HG02642 (cell line): ENCODE results near the gene SNCG.
"Not testable (repeated sequence)": the region's sequence is repeated elsewhere in the genome, so short reads cannot be mapped to it uniquely, and the experiment has no call there.

Experiments
- ATAC-seq: cut with Tn5 transposase; IDR thresholded peaks from one replicate; pipeline ENCODE4 v1.9.1; 2021; ENCODE audit warnings: mild to moderate bottlenecking; ENCODE audit not compliant: unreplicated experiment, poor library complexity

SNCG gene

DNA sequence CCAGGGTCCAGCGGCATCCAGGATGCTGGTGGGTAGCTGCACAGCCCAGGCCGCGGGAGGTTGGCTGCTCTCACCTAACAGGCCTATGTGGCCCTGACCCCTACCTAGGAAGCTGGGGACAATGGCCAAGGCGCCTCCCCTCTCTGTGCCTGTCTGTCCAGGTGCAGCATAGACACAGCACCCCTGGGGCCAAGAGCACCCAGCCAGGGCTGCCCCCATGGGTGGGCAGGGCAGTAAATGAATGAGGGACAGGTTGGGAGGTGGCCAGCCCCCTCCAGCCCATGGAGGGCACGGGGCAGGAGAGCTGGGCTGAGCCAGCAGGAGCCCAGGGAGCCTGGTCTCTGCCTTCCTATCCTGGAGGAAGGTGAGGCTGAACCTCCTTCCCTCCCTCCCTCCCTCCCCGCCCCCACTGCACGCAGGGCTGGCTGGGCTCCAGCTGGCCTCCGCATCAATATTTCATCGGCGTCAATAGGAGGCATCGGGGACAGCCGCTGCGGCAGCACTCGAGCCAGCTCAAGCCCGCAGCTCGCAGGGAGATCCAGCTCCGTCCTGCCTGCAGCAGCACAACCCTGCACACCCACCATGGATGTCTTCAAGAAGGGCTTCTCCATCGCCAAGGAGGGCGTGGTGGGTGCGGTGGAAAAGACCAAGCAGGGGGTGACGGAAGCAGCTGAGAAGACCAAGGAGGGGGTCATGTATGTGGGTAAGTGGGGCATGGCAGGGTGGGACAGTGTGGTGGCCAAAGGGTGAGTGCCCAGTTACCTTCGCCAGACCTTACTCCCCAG lies at the start of gene SNCG:
TSS of gene SNCG (plus strand) at position 484 of the 785 bp plus-strand sequence. CDS start at position 583, 99 bp downstream.
- ATAC-seq = no peak

DNA sequence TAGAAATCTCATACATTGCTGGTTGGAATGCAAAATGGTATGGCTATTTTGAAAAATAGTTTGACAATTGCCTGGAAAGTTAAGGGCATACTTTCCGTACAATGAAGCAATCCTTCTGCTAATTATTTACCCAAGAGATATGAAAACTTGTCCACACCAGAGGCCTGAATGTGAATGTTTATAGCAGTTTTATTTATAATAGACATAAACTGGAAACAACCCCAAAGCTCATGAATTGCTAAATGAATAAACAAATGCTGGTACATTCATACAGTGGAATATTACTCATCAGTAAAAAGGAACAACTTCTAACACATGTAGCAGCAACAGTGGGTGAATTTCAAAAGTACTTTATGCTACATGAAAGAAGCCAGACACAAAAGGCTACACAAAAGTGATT lies 43.7 kb upstream of the SNCG start:
- ATAC-seq = no peak

DNA sequence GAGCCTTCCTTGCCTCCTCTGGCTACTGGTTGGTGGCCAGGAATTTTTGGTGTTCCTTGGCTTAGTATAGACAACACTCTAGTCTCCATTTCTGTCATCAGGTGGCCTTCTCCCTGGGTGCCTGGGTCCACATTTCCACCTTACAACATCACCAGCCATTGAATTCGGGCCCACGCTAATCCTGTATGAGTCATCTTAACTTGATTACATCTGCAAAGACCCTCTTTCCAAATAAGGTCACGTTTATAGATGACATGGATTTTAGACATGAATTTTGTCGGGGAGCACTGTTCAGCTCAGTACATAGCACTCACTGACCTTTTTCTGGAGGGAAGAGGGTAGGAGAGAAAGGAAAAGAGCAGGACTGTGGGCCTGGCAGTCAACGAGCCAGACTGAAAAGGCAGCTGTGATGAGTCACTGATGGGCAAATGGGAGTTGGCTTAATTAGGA lies 40.4 kb upstream of the SNCG start:
- no peak for ATAC-seq

DNA sequence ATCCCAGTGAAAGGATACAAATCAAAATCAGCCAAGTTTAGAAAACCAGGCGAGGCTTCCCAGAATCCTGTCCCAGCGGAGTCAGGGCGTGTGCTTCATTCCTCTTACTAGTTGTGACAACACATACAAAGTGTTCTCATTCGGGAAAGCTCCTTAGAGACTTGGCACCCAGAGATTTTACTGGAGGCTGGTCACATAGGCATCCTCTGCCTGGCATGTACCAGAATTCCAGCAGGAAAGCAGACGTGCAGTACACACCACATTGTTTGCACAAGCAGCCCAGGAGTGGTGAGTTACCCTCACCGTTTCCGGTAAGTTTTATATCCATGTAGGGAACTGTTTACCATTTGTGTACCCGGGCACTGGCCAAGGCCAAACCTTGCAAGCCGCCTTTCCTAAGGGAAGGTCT lies 35.8 kb upstream of the SNCG start:
- ATAC-seq = no peak

DNA sequence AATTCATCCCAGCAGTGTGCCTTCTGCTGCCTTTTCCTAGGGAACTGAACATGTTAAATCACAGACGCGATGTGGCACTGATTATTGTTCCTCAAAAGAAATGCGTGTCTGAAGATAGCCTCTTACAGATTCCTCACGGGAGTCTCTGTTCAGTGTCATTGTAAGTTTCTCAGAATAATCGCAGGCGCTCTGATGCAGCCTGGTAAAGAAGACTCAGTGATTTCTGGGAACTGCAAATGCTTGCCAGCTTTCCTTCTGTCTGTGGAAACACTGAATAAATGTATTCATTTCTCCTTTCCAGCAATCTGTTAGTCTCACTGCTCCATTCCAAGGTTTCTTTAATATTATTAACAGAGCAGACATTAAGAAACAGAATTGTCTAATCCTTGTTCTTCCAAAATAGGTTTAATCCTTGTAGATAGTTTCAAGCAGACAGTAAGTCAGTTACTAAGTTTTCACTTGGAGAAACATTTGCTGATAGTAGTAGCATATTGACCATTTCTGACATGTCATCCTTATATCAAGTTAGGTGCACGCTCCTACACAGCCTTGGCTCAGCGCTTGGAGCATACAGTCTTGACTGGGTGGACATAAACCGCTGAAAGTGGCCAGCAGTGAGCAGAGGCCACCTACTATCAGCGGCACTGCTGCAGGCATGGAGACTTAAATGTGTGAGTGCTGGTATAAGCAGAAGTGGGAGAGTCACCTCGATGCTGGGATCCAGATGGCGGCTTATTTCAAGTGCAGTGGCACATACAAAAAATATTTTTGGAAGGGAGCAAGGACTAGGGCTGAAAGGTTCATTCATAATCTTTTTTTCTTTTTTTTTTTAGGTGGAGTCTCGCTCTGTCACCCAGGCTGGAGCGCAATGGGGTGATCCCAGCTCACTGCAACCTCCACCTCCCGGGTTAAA lies 28.7 kb upstream of the SNCG start:
- ATAC-seq = no peak

DNA sequence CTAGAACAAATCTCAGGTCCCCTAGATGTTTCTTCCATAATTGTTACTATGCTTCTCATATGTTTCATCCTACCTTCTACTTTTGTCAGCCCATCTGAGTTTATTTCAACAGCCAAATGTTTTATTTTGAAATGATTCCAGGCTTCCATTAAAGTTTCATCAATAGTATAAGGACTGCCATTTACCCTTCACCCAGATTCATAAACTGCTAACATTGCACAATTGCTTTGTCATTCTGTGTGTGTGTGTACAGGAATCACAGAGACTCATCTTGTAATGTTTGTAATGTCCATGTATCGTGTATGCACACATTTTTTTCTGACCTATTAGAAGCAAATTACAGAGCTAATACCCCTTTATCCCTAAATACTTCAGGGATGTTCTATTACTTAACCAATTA lies 26.5 kb upstream of the SNCG start:
- no peak for ATAC-seq

DNA sequence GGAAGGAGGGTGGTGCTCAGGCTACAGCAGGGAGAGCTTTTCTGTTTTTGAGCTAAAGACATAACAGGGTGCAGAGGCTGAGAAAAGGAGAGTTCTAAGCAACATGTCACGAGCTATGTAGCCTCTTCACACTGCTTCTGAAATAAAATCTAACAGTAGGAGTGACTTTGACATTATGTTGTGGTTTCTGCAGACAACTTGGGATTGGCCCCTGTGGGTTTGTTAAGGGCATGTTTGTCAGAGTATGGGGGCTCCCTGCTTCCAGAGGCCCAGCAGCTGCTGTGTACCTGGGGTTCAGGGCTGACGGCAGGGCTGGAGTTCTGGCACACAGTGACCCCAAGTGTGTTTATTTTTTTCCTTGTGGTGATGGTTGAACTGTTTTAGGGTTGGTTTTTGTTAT lies 25.7 kb upstream of the SNCG start:
- no peak for ATAC-seq

DNA sequence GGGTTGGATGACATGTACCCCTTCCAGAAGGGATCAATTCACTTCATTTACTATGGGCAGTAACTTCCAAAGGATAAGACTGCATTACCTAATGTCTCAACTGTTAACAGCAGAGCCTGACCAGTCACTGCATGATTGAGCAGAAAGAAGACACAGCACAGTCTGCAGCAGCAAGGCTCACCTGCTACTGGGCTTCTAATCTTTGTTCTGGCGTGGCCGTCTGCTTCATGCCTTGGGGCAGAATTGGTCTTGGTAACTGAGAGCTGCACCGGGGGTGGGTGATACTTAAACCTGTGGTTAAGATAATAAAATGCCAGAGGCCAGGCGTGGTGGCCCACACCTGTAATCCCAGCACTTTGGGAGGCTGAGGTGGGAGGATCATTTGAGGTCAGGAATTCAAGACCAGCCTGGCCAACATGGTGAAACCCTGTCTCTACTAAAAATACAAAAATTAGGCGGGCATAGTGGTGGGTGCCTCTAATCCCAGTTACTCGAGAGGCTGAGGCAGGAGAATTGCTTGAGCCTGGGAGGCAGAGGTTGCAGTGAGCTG lies 24.2 kb upstream of the SNCG start:
- ATAC-seq = not testable (repeated sequence)

DNA sequence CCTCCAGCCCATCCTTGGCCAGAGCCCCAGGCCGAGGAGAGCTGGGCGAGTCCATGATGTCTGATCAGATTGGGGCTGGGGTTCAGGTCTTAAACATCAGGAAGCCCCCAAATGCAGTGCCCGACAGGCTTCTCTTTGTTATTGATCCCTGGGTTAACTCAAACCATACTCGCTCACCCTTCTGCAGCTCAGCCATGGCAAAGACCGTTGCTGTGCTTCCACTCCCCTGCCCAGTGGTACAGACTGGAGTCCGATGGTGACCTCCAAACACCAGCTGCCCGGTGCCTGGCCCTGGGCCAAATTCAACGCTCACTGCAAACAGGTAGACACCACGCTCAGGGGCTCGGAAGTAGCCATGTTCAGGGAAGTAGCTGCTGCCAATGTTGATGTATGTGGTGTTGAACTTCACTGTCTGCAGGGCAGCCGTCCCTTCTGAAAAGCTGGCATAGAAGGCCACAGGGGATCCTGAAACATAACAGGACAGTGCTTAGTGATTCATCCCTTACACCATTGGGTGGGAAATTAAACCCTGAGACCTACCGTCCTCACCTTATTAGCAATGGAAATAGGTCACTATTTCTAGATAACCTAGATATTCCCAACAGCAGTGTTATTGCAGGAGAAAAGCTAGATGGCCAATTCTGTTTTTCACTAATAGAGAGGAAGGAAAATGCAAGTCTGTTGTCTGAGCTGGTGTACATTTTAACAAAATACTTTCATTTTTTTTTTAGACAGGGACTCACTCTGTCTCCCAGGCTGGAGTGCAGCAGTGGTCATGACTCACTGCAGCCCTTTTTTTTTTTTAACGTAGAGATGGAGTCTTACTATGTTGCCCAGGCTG lies 21.5 kb upstream of the SNCG start:
- no peak for ATAC-seq

DNA sequence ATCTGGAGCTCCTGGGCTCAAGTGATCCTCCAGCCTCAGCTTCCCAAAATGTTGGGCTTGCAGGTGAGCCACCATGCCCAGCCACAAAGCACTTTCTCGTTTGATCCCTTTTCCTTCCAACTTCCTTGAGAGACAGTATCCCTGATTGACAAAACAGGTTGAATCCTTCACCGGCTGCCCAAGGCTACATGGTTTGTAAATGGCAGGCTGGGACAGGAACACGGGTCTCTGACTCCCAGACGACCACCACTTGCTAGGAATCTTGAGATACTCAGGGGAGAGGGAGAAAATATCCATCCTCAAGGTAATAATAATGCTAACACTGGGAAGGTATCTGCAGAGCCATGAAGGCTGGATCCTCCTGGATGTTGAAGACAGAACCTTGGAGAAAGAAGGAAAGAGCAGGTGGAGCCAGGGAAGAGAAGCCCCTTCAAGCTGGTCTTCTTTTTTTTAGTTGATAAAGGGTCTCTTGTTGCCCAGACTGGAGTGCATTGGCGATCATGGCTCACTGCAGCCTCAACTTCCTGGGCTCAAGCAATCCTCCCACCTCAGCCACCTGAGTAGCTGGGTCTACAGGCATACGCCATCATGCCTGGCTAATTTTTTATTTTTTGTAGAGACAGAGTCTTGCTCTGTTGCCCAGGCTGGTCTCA lies 20.8 kb upstream of the SNCG start:
- no peak for ATAC-seq

DNA sequence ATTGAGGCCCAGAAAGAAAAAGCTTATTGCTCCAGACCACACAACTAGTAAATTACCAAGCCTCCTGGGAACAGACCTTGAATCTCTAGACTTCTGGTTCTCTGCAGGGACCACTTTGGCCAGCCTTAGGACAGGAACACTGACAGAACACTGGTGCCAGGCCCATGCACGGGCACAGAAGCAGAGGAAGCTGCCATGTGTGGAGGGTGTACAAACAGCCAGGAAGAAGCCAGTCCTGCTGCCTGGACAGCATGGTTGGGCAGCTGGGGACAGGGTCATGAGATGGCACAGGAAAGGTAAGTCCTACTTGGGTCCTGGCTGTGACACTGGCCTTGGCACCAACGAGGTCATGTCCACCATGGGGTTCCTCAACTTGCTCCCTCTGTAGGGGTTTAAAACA lies 20.1 kb upstream of the SNCG start:
- no peak for ATAC-seq

DNA sequence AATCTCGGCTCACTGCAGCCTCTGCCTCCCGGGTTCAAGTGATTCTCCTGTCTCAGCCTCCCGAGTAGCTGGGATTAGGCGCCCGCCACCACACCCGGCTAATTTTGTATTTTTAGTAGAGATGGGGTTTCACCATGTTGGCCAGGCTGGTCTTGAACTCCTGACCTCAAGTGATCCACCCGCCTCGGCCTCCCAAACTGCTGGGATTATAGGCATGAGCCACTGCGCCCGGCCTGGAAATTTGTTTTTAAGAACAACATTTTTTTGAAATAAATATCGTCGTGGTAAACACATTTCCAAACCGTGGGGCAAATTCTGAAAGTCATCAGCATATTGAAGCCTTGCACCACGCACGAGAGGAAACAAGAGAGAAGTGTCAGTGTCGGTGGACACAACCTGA lies 18.3 kb upstream of the SNCG start:
- not testable (repeated sequence) for ATAC-seq

DNA sequence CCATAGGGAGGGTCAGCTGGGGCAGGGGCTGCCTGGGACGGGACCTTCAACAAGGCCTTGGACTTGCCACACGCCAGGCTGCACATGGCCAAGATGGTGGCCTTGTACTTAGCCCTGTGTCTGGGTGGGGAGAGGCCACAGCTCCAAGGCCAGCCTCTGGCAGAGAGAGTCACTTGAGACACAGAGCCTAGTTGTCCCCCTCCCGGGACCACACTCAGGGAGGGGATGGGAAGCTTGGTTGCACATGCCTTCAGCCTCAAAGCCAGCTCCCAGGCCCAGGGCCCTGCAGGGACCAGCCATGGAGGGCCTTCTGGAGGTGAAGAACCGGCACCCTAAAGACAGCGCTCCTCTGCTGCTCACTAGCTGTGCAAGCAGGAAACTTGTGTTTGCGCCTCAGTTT lies 17.7 kb upstream of the SNCG start:
- no peak for ATAC-seq

DNA sequence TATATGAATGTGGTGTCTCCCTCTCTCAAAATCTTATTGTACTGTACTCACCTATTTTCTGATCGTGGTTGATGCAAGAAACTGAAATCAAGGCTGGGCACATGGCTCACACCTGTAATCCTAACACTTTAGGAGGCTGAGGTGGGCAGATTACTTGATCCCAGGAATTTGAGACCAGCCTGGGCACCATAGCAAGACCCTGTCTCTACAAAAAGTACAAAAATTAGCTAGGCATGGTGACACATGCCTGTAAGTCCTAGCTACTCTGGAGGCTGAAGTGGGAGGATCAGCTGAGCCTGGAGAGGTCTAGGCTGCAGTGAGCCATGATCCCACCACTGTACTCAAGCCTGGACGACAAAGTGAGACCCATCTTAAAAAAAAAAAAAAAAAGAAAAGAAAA lies 17.0 kb upstream of the SNCG start:
- ATAC-seq = no peak

DNA sequence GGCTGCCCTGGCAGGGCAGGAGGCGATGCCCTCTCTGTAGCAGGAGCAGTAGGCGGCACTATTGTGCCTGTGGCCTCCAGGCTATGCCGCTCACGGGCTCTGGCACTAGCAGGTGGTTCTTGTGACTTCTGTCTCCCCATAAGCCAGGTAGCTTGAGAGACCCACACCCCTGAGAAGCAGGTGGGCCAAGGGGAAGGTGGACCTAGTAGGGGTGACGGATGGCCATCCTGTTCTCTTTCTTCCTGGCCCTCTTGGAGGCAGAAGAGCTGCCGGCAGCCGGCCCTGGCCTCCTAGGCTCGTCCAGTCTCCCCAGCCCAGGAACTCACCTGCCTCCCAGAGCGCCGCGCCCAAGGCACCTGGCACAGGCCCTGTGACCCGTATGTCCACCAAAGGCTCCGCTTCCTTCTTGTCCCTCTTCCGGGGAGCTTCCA lies 16.4 kb upstream of the SNCG start:
- no peak for ATAC-seq

DNA sequence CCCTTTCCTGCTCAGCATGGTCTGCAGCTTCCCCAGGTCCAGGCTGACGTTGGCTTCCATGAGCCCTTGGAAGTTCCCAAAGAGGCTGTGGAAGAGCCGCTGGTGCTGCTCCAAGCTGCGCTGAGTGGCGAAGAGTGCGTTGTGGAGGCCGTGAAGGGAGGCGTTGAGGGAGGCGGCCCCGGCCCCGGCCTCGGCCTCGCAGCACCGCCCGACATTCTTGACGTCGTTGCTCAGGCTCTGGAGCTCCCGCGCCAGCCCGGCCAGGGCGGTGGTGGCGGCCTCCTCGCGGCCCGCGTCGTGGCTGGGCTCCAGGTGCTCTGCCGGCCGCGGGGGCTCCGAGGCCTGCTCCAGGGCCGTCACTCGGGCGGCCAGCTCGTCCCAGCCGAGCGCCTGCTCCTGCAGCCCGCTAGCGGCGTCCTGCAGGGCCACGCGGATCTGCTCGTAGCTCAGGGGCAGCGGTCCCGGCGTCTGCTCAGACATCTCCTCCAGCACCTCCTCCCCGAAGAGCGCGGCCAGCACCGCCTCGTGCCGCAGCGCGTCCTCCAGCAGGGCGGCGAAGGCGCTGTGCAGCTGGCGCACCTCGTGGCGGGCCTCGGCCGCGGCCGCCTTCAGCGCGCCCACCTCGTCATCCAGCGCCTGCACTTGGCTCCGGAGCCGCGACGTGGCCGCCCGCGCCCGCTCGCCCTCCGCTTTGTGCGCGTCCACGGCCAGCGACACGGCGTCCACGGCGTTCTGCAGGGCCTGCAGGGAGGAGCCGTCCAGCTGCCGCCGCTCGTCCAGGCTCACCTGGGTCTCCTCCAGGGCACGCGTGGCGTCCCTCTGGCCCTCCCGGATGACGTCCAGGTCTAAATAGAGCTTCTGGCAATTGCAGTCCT lies 15.7 kb upstream of the SNCG start:
- no peak for ATAC-seq

DNA sequence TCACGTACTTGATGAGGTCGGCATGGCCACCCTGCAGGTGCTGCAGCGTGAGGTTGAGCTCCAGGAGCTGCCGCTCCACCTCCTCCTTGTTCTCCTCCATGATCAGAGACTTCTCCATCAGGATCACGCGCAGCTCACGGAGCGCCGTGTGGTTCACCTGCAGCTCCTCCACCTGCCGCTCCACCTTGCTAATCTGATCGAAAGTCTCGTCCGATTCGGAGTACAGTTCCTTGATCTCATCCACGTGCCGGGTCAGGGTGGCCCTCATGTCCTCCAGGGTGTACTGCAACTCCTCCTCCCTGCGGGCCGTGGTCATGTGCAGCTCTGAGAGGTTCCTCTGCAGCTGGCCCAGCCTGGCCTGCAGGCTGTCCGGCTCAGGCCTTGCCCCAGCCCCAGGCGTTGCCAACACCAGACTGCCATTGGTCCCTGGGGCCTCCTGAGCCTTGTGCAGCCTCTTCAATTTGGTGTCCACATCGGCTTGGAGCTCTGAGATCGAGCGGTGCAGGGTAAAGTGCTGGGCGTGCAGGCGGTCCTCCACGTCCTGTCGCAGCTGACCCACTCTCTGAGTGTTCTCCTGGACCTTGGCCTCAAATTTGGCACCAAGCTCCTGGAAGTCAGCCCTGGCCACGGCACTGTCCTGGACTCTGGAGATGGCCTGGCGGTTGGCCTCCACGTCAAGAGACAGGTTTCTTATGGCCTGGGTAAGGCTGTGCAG lies 14.9 kb upstream of the SNCG start:
- ATAC-seq = no peak

DNA sequence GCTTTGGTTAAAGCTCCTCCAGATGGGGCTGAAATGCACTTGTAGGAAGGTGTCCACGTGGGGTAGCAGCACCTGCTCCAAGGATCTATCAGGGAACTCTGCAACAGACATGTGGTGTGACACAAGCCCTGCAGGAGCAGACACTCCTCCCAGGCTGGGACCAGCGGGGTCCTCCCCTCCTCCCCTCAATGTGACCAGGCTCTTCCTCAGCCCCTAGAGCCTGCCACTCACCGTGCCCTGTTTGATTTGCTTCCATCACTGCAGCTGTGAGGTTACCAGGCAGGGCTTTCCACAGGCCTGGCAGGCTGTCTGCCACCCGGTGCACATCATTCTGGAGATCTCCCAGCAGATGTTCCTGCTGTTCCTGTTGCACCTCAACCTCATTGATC lies 14.4 kb upstream of the SNCG start:
- ATAC-seq = no peak
